HepG2 (cell line): ENCODE results near the gene ELP6. TPM values are rescaled to one million over a fixed set of nuclear protein-coding genes. Genes with fewer than 3 reads are reported as not detected.

Source experiments
- ATAC-seq: fragments of 200-7000 bp; cut with Tn5 transposase; 3 replicates; pipeline ENCODE4 v1.9.1; 2020; ENCODE audit warnings: mild to moderate bottlenecking, moderate library complexity
- BruUV-seq: library from RNA; stranded (reverse); fragments of 400-500 nt; replicated peaks from 2 replicates; lab custom pipeline; 2021; lab: Mats Ljungman, UMichigan
- CTCF ChIA-PET: fragments of 300-600 bp; formaldehyde crosslinking; extraction: SDS; loops from one replicate; lab custom pipeline; 2021; ENCODE audit warnings: low total read pairs, inconsistent platforms, low intra/inter-chr PET ratio; lab: Yijun Ruan, JAX
- POLR2A ChIA-PET: fragments of 350-600 bp; sonication (Branson Sonifier 250); formaldehyde crosslinking; loops from one replicate; lab custom pipeline; 2020; ENCODE audit warnings: antibody characterized with exemption, inconsistent platforms; lab: Yijun Ruan, JAX
- DNase-seq: peaks from one replicate; pipeline ENCODE4 v3.0.0-alpha.2; 2015; ENCODE audit warnings: low spot score
- FAIRE-seq: peaks from 3 replicates; lab custom pipeline; 2011; peaks lifted over from hg19 to GRCh38; lab: Jason Lieb, UNC
- H2AFZ ChIP-seq: one replicate; pipeline ENCODE4 v1.6.1; 2011; ENCODE audit warnings: low read length, inconsistent platforms
- H3K27ac ChIP-seq: fragments of 300-600 bp; 3 replicates; pipeline ENCODE4 v1.8.0; 2011; ENCODE audit warnings: mixed run types, mild to moderate bottlenecking, mixed read lengths, low read length, inconsistent platforms; ENCODE audit not compliant: insufficient read depth; ENCODE audit errors: extremely low read length
- H3K27me3 ChIP-seq, 2 experiments: fragments of 200-600 bp in 1 of 2; 2 replicates in 1 of 2; 3 replicates in 1 of 2; pipeline versions ENCODE4 v1.6.0 to v1.8.0; 2011; ENCODE audit warnings: low read length in 2 of 2, mild to moderate bottlenecking in 2 of 2, moderate library complexity in 2 of 2, inconsistent platforms in 1 of 2; ENCODE audit not compliant: insufficient read depth in 2 of 2, control insufficient read depth in 1 of 2
- H3K36me3 ChIP-seq, 2 experiments: fragments of 200-600 bp in 1 of 2; replicated peaks in 1 of 2; 2 replicates in 1 of 2; 3 replicates in 1 of 2; pipeline versions ENCODE4 v1.5.1 to v1.8.0; 2011; ENCODE audit warnings: low read length in 2 of 2, inconsistent platforms in 1 of 2; ENCODE audit not compliant: insufficient read depth in 2 of 2, control insufficient read depth in 1 of 2
- H3K4me1 ChIP-seq: 2 replicates; pipeline ENCODE4 v1.5.1; 2012; ENCODE audit warnings: low read length, inconsistent platforms; ENCODE audit not compliant: insufficient read depth
- H3K4me2 ChIP-seq: 2 replicates; pipeline ENCODE4 v1.6.0; 2011; ENCODE audit warnings: low read depth, low read length, inconsistent platforms
- H3K4me3 ChIP-seq, 3 experiments: fragments of 200-600 bp in 1 of 3; sonication (generic), shearing (Covaris generic) in 1 of 3; replicated peaks in 1 of 3; 2 replicates each; pipeline ENCODE4 v1.5.1; 2011 to 2016; ENCODE audit warnings: low read length in 3 of 3, inconsistent platforms in 2 of 3, low read depth in 2 of 3, mild to moderate bottlenecking in 2 of 3, control low read depth in 1 of 3, mixed read lengths in 1 of 3; ENCODE audit not compliant: insufficient read depth in 1 of 3
- H3K79me2 ChIP-seq: one replicate; pipeline ENCODE4 v1.6.1; 2011; ENCODE audit warnings: low read length, inconsistent platforms; ENCODE audit not compliant: insufficient read depth
- H3K9ac ChIP-seq: 2 replicates; pipeline ENCODE4 v1.6.0; 2011; ENCODE audit warnings: mild to moderate bottlenecking, low read depth, low read length, inconsistent platforms; ENCODE audit not compliant: insufficient read depth
- H3K9me3 ChIP-seq: 2 replicates; pipeline ENCODE4 v1.5.1; 2012; ENCODE audit warnings: mild to moderate bottlenecking, low read length
- H4K20me1 ChIP-seq: 2 replicates; pipeline ENCODE4 v1.6.0; 2011; ENCODE audit warnings: inconsistent platforms, mild to moderate bottlenecking, low read length, moderate library complexity; ENCODE audit not compliant: insufficient read depth
- HIC2 ChIP-seq: sonication (generic); formaldehyde crosslinking; IDR thresholded peaks from 2 replicates; pipeline ENCODE4 v1.9.0; 2022; ENCODE audit warnings: low read depth, missing genetic modification reagents
- MAZ ChIP-seq, 2 experiments: sonication (generic) in 1 of 2; formaldehyde crosslinking in 1 of 2; IDR thresholded peaks; 2 replicates each; pipeline versions ENCODE4 v1.5.0 to v1.6.1; 2012 to 2020; ENCODE audit warnings: low read depth in 2 of 2, mild to moderate bottlenecking in 2 of 2, borderline replicate concordance in 1 of 2, improper control_type of control experiment in 1 of 2, low read length in 1 of 2, missing genetic modification reagents in 1 of 2, moderate library complexity in 1 of 2
- POLR2AphosphoS5 ChIP-seq: IDR thresholded peaks from 2 replicates; pipeline ENCODE4 v1.6.1; 2012; ENCODE audit warnings: low read depth, low read length
- PRDM15 ChIP-seq: sonication (generic); formaldehyde crosslinking; IDR thresholded peaks from 2 replicates; pipeline ENCODE4 v1.4.0; 2020; ENCODE audit warnings: missing genetic modification reagents
- ZNF207 ChIP-seq: fragments of 450-650 bp; IDR thresholded peaks from 2 replicates; pipeline ENCODE4 v1.6.1; 2016; ENCODE audit warnings: antibody characterized with exemption, borderline replicate concordance
- WGBS: methylation state at CpG from one replicate; pipeline ENCODE4 v1.1.6; 2017; ENCODE audit warnings: low lambda C conversion rate; 5-methylcytosine and 5-hydroxymethylcytosine counted together
- in situ Hi-C: cut with HindIII; loops from 2 replicates; pipeline ENCODE4 v1.10.0; 2017; ENCODE audit warnings: low pct_unique_long_range_greater_than_20kb; ENCODE audit not compliant: extremely low pct_ligation_motif_present
- intact Hi-C: fragments of 100-400 bp; cut with micrococcal nuclease; formaldehyde crosslinking; loops from one replicate; pipeline ENCODE4 v1.10.0; 2022; ENCODE audit not compliant: unreplicated experiment
- polyA plus RNA-seq, 8 experiments: library from polyadenylated mRNA; depleted of rRNA in 3 of 8; stranded (reverse) in 7 of 8; unstranded in 1 of 8; fragments of >200 nt; fragmentation: Illumina TruSeq in 4 of 8; extraction: Trizol in 4 of 8; gene quantifications; 2 replicates each; pipeline versions ENCODE4 v1.2.1 to v1.2.3, GENCODE V29; 2011 to 2016; ENCODE audit warnings: low read depth in 4 of 8, missing spikeins in 1 of 8, mixed read lengths in 1 of 8; ENCODE audit not compliant: insufficient read depth in 1 of 8
- total RNA-seq, 5 experiments: library from RNA; depleted of rRNA; stranded (reverse); fragments of >200 nt; fragmentation: Illumina TruSeq; extraction: Trizol; gene quantifications; 2 replicates each; pipeline ENCODE4 v1.2.3, GENCODE V29; 2016; ENCODE audit warnings: low read depth in 1 of 5

Gene ELP6
- total and polyA plus RNA-seq, 2 of the 13 experiments (the other 11 are each of a cell fraction or from before 2014, with no cell fraction given) = 45.0 to 49.3 TPM

- Histone ChIP-seq H2AFZ (no peak overlapping the region), H3K4me1 (peaks cover 34% of the 10 kb centered on the region), H3K9me3 (no peaks in the 10 kb centered on the region), H3K79me2 (no peaks in the 10 kb centered on the region), H3K9ac (no peak overlapping the region), H4K20me1 (no peaks in the 10 kb centered on the region), H3K27me3 (no peaks in the 10 kb centered on the region), H3K27ac (no peak overlapping the region), H3K4me3 (no peak overlapping the region), H3K36me3 (no peaks in the 10 kb centered on the region), H3K4me2 (no peak overlapping the region)
- ChIA-PET CTCF (no interaction called here), POLR2A (interaction anchor here (2.0 kb wide), 1 partner anchor 302 kb away, joined by 5 read pairs; no protein-coding TSS in a partner anchor)
- 34% methylated on average over 4 of the region's 4 CpGs for WGBS
- FAIRE-seq (no peak), ATAC-seq (no peak), DNase-seq (no peak)
- no peak for TF ChIP-seq HIC2 (CRISPR knock-in tag)
- no peak for TF ChIP-seq MAZ (IDR thresholded peaks at IDR 0.05; ENCODE audit: borderline replicate concordance, low read depth, low read length)
- no peak for TF ChIP-seq MAZ (CRISPR knock-in tag; IDR thresholded peaks at IDR 0.05; ENCODE audit: low read depth)
- TF ChIP-seq ZNF207 = no peak
- no peak for TF ChIP-seq POLR2AphosphoS5
- TF ChIP-seq PRDM15 (CRISPR knock-in tag) = no peak
- no TSS peak for BruUV-seq
- in situ Hi-C loops = no loop called here
- intact Hi-C loops = loop anchor here (2.0 kb wide), 1 partner anchor 55 kb away; the partner anchor contains the start of gene CSPG5
These were observed 10.0 kb upstream of the ELP6 start for GRCh38 chr3:47523310-47524073.
